ENCODE data around the gene PTPRH. TPM values are rescaled to one million over a fixed set of nuclear protein-coding genes. Genes with fewer than 3 reads are reported as not detected.

Gene PTPRH
- total and polyA plus RNA-seq, 9 of the 15 experiments (the other 6 are each of a cell fraction or from before 2014, with no cell fraction given) = 0.87 to 34.3 (median 22.7) TPM

GRCh38 chr19:55169136-55169535 is 40.2 kb downstream of the PTPRH start (continued):
- TF ChIP-seq CHD7 (IDR thresholded peaks at IDR 0.05; ENCODE audit: low read depth, low read length) (no peak), SRSF7 (optimal IDR thresholded peaks at IDR 0.05; ENCODE audit: low read depth, low read length) (no peak), ATF1 (CRISPR knock-in tag; IDR thresholded peaks at IDR 0.05) (no peak), ATF1 (tag; IDR thresholded peaks at IDR 0.05) (no peak), GTF2E2 (tag; IDR thresholded peaks at IDR 0.05) (no peak), U2AF2 (optimal IDR thresholded peaks at IDR 0.05; ENCODE audit: low read depth, low read length) (no peak), COPS2 (conservative IDR thresholded peaks at IDR 0.05) (no peak), ZNF785 (CRISPR knock-in tag; IDR thresholded peaks at IDR 0.05) (no peak), ZSCAN32 (CRISPR knock-in tag; IDR thresholded peaks at IDR 0.05) (no peak), CEBPG (CRISPR knock-in tag; IDR thresholded peaks at IDR 0.05) (no peak), CEBPG (tag; conservative IDR thresholded peaks at IDR 0.05 in 1 of 2, IDR thresholded peaks at IDR 0.05 in 1 of 2) (no peak), SPI1 (IDR thresholded peaks at IDR 0.05; ENCODE audit: borderline replicate concordance, low read depth, low read length) (no peak)

All from K562 (cell line).